GM19023 (cell line): ENCODE data around the gene RAPGEF5.

ENCODE experiments used
- ATAC-seq: cut with Tn5 transposase; IDR thresholded peaks from one replicate; pipeline ENCODE4 v1.9.1; 2021; ENCODE audit warnings: mild to moderate bottlenecking, moderate library complexity; ENCODE audit not compliant: unreplicated experiment

Gene RAPGEF5

GRCh38 chr7:22167482-22167881 is 189.5 kb downstream of the RAPGEF5 start:
- ATAC-seq = no peak

- no peak for ATAC-seq
These were observed 190.0 kb downstream of the RAPGEF5 start for GRCh38 chr7:22166928-22167327.

GRCh38 chr7:22159341-22159740 is 197.6 kb downstream of the RAPGEF5 start:
- no peak for ATAC-seq

- no peak for ATAC-seq
These were observed 199.4 kb downstream of the RAPGEF5 start for GRCh38 chr7:22157552-22157951.

- no peak for ATAC-seq
These were observed 200.7 kb downstream of the RAPGEF5 start for GRCh38 chr7:22156205-22156604.

GRCh38 chr7:22154143-22154529 is 202.8 kb downstream of the RAPGEF5 start:
- no peak for ATAC-seq

GRCh38 chr7:22153432-22154142 is 203.4 kb downstream of the RAPGEF5 start:
- no peak for ATAC-seq

GRCh38 chr7:22152690-22153089 is 204.3 kb downstream of the RAPGEF5 start:
- no peak for ATAC-seq

- no peak for ATAC-seq
These were observed 205.1 kb downstream of the RAPGEF5 start for GRCh38 chr7:22151901-22152300.

- ATAC-seq = no peak
These were observed 206.7 kb downstream of the RAPGEF5 start for GRCh38 chr7:22150221-22150620.

GRCh38 chr7:22147868-22148267 is 209.1 kb downstream of the RAPGEF5 start:
- no peak for ATAC-seq

GRCh38 chr7:22146961-22147512 is 209.9 kb downstream of the RAPGEF5 start:
- no peak for ATAC-seq

GRCh38 chr7:22144950-22145349 is 212.0 kb downstream of the RAPGEF5 start:
- ATAC-seq = no peak

GRCh38 chr7:22143491-22143890 is 213.5 kb downstream of the RAPGEF5 start:
- no peak for ATAC-seq

- ATAC-seq = no peak
These were observed 214.4 kb downstream of the RAPGEF5 start for GRCh38 chr7:22142572-22142971.

GRCh38 chr7:22141355-22141754 is 215.6 kb downstream of the RAPGEF5 start:
- no peak for ATAC-seq

GRCh38 chr7:22140578-22140977 is 216.4 kb downstream of the RAPGEF5 start:
- ATAC-seq = no peak

GRCh38 chr7:22138886-22139285 is 218.1 kb downstream of the RAPGEF5 start:
- no peak for ATAC-seq

GRCh38 chr7:22138106-22138505 is 218.8 kb downstream of the RAPGEF5 start:
- no peak for ATAC-seq

- ATAC-seq = no peak
These were observed 219.5 kb downstream of the RAPGEF5 start for GRCh38 chr7:22137466-22137865.

GRCh38 chr7:22137026-22137425 is 219.9 kb downstream of the RAPGEF5 start:
- ATAC-seq = no peak

GRCh38 chr7:22129819-22130580 is 227.0 kb downstream of the RAPGEF5 start:
- ATAC-seq = no peak
